Kidney epithelial cell (primary cell): ENCODE data around the gene DLX4. TPM values are rescaled to one million over a fixed set of nuclear protein-coding genes. Genes with fewer than 3 reads are reported as not detected.

Experiments used
- DNase-seq: peaks from one replicate; pipeline ENCODE4 v3.0.0-alpha.2; 2010; ENCODE audit warnings: low read depth
- H3K27me3 ChIP-seq: 2 replicates; pipeline ENCODE4 v1.6.0; 2011; ENCODE audit warnings: low read length; ENCODE audit not compliant: control insufficient read depth, insufficient read depth
- H3K36me3 ChIP-seq: 2 replicates; pipeline ENCODE4 v1.5.1; 2011; ENCODE audit warnings: low read length; ENCODE audit not compliant: control insufficient read depth, insufficient read depth
- H3K4me3 ChIP-seq: 2 replicates; pipeline ENCODE4 v1.5.1; 2011; ENCODE audit warnings: low read depth, mild to moderate bottlenecking, control low read depth, low read length
- CTCF ChIP-seq: IDR thresholded peaks from 2 replicates; pipeline ENCODE4 v1.5.1; 2011; ENCODE audit warnings: mild to moderate bottlenecking, moderate library complexity, low read length, control low read depth, inconsistent platforms; ENCODE audit not compliant: insufficient read depth, poor library complexity, severe bottlenecking
- total RNA-seq: library from RNA; depleted of rRNA; stranded (reverse); fragments of >200 nt; gene quantifications from 2 replicates; pipeline ENCODE4 v1.2.3, GENCODE V29; 2015

DLX4 gene
- total RNA-seq, 1 donor from 2014 or later, result 0.50 TPM

- H3K36me3 ChIP-seq, result no peaks in the 10 kb centered on the region
- no peak for TF ChIP-seq CTCF
- H3K27me3 ChIP-seq, result peaks cover 81% of the 10 kb centered on the region
- DNase-seq, result no peak
- H3K4me3 ChIP-seq, result no peak overlapping the region
Measured at GRCh38 chr17:49976163-49976827, 7.3 kb downstream of the DLX4 start.

GRCh38 chr17:49976828-49977202 lies 7.8 kb downstream of the DLX4 start:
- H3K36me3 ChIP-seq, result no peaks in the 10 kb centered on the region
- peaks cover 78% of the 10 kb centered on the region for H3K27me3 ChIP-seq
- no peak for DNase-seq
- no peak for TF ChIP-seq CTCF
- no peak overlapping the region for H3K4me3 ChIP-seq

- no peak for DNase-seq
- Histone ChIP-seq H3K27me3 (peaks cover 69% of the 10 kb centered on the region), H3K4me3 (no peak overlapping the region), H3K36me3 (no peaks in the 10 kb centered on the region)
- TF ChIP-seq CTCF, result no peak
Measured at GRCh38 chr17:49977463-49978389, 8.7 kb downstream of the DLX4 start.

- Histone ChIP-seq H3K36me3 (no peaks in the 10 kb centered on the region), H3K4me3 (no peak overlapping the region), H3K27me3 (peaks cover 61% of the 10 kb centered on the region)
- TF ChIP-seq CTCF, result no peak
- no peak for DNase-seq
Measured at GRCh38 chr17:49978501-49978900, 9.5 kb downstream of the DLX4 start.

- no peak for DNase-seq
- no peak for TF ChIP-seq CTCF
- H3K4me3 ChIP-seq, result no peak overlapping the region
- no peaks in the 10 kb centered on the region for H3K36me3 ChIP-seq
- peaks cover 58% of the 10 kb centered on the region for H3K27me3 ChIP-seq
Measured at GRCh38 chr17:49979748-49980479, 10.9 kb downstream of the DLX4 start.
